GM06990 (cell line): ENCODE results near the gene PDPK1.

ENCODE experiments used
- DNase-seq: peaks from one replicate; pipeline ENCODE4 v3.0.0-alpha.2; 2011; ENCODE audit not compliant: insufficient read length; ENCODE audit errors: extremely low read depth
- H3K27me3 ChIP-seq: replicated peaks from 2 replicates; pipeline ENCODE4 v1.6.0; 2011; ENCODE audit warnings: low read length; ENCODE audit not compliant: control insufficient read depth, insufficient read depth
- H3K36me3 ChIP-seq: 2 replicates; pipeline ENCODE4 v1.5.1; 2011; ENCODE audit warnings: low read length; ENCODE audit not compliant: control insufficient read depth, insufficient read depth
- H3K4me3 ChIP-seq: replicated peaks from 2 replicates; pipeline ENCODE4 v1.5.1; 2011; ENCODE audit warnings: low read depth, mild to moderate bottlenecking, control low read depth, low read length
- CTCF ChIP-seq: IDR thresholded peaks from 2 replicates; pipeline ENCODE4 v1.5.1; 2011; ENCODE audit warnings: low read length, control low read depth, mild to moderate bottlenecking, inconsistent platforms; ENCODE audit not compliant: insufficient read depth, poor library complexity, severe bottlenecking

PDPK1 gene

GRCh38 chr16:2591476-2592240, 53.8 kb downstream of the PDPK1 start:
- DNase-seq: no peak
- Histone ChIP-seq H3K36me3 (peaks cover 28% of the 10 kb centered on the region), H3K4me3 (no peak overlapping the region), H3K27me3 (no peaks in the 10 kb centered on the region)
- no peak for TF ChIP-seq CTCF

GRCh38 chr16:2592786-2593185, 55.0 kb downstream of the PDPK1 start:
- Histone ChIP-seq H3K36me3 (peaks cover 29% of the 10 kb centered on the region), H3K27me3 (no peaks in the 10 kb centered on the region), H3K4me3 (no peak overlapping the region)
- no peak for TF ChIP-seq CTCF
- DNase-seq: no peak

- DNase-seq: no peak
- H3K36me3 ChIP-seq: peaks cover 33% of the 10 kb centered on the region
These were observed 57.8 kb downstream of the PDPK1 start for GRCh38 chr16:2595393-2596205.

DNA sequence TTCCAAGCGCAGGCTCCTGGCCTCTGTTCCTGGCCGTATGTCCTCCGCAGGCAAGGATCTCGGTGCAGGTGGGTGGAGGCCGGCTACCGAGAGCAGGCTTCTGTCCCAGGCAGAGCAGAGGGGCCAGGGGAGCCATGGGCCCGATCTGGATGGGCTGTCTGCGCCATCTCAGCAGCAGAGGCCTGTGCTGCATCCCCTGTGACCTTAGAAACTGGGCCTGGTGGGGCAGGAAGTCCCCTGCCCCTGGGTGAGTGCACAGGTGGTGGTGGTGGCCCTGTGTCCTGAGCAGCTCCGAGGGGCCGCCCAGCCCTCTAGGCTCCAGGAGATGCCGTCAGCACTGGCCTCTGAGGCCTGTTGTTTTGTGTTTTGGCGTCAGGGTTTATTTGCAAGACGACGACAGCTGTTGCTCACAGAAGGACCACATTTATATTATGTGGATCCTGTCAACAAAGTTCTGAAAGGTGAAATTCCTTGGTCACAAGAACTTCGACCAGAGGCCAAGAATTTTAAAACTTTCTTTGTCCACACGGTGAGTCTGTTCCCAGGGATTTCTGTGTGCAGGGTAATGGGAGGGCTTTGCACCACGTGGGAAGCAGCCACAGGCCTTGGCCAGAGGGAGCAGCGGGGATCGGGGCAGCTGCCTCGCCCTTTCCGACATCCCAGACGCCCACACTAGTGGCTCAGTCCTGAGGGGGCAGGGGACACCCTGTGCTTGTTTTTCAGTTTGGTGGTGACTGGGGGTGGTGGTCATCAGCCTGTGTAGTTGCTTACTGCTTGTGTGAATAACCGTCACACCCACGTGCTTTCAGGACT, 59.1 kb downstream of the PDPK1 start:
- no peak for TF ChIP-seq CTCF
- H3K36me3 ChIP-seq: peaks cover 33% of the 10 kb centered on the region
- DNase-seq: no peak
- no peak overlapping the region for H3K4me3 ChIP-seq
- H3K27me3 ChIP-seq: no peaks in the 10 kb centered on the region

More at GRCh38 chr16:2595393-2596205, 57.8 kb downstream of the PDPK1 start:
- no peak overlapping the region for H3K4me3 ChIP-seq
- no peaks in the 10 kb centered on the region for H3K27me3 ChIP-seq
- TF ChIP-seq CTCF: no peak

DNA sequence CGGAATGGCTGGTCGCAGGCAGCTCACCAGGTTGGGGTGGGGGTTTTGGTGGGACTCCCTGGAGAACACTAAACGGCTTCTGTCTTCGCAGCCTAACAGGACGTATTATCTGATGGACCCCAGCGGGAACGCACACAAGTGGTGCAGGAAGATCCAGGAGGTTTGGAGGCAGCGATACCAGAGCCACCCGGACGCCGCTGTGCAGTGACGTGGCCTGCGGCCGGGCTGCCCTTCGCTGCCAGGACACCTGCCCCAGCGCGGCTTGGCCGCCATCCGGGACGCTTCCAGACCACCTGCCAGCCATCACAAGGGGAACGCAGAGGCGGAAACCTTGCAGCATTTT, 59.7 kb downstream of the PDPK1 start:
- Histone ChIP-seq H3K36me3 (peaks cover 31% of the 10 kb centered on the region), H3K27me3 (no peaks in the 10 kb centered on the region), H3K4me3 (no peak overlapping the region)
- TF ChIP-seq CTCF: no peak
- DNase-seq: no peak
